ENCODE data around the gene EPB41. TPM values are rescaled to one million over a fixed set of nuclear protein-coding genes. Genes with fewer than 3 reads are reported as not detected.
A peak's percentile ranks its signal among the peaks of the same experiment; 100 is the strongest.

EPB41 gene
- total and polyA plus RNA-seq, 2 experiments from 2014 or later: 13.2 to 60.8 TPM

GRCh38 chr1:28971980-28972771 lies 57.8 kb downstream of the EPB41 start:
- peak; percentile 23 for DNase-seq (ENCODE audit: low spot score)
- Histone ChIP-seq H3K9me3 (ENCODE audit: low read depth) (no peaks in the 10 kb centered on the region), H3K9me2 (replicated peaks; ENCODE audit: insufficient read depth) (no peaks in the 10 kb centered on the region), H3K27ac (peak overlapping the region; percentile 67), H2AFZ (no peak overlapping the region), H3K4me3 (no peak overlapping the region), H4K20me1 (ENCODE audit: insufficient read depth, poor library complexity, severe bottlenecking) (no peaks in the 10 kb centered on the region), H3K27me3 (no peaks in the 10 kb centered on the region), H3K4me2 (no peak overlapping the region), H3K79me2 (peaks cover 52% of the 10 kb centered on the region), H3K4me1 (ENCODE audit: insufficient read depth) (peaks cover 21% of the 10 kb centered on the region), H3K36me3 (replicated peaks; ENCODE audit: insufficient read depth, low read depth) (no peaks in the 10 kb centered on the region)
- 88% methylated on average over 9 of the region's 9 CpGs for WGBS (ENCODE audit: low lambda C conversion rate, missing lambda C conversion rate)
- no peak for TF ChIP-seq EZH2 (IDR thresholded peaks at IDR 0.05; ENCODE audit: borderline replicate concordance)
- TF ChIP-seq CTCF (IDR thresholded peaks at IDR 0.05; ENCODE audit: poor library complexity): no peak
- TF ChIP-seq EZH2phosphoT487 (IDR thresholded peaks at IDR 0.05; ENCODE audit: low read depth, severe bottlenecking, unreplicated experiment): no peak

GRCh38 chr1:28973596-28974421 lies 59.4 kb downstream of the EPB41 start:
- H2AFZ ChIP-seq: no peak overlapping the region
- H3K9me3 ChIP-seq (ENCODE audit: low read depth): no peaks in the 10 kb centered on the region
- no peaks in the 10 kb centered on the region for H4K20me1 ChIP-seq (ENCODE audit: insufficient read depth, poor library complexity, severe bottlenecking)
- H3K36me3 ChIP-seq (replicated peaks; ENCODE audit: insufficient read depth, low read depth): no peaks in the 10 kb centered on the region
- H3K79me2 ChIP-seq: peaks cover 58% of the 10 kb centered on the region
- H3K27ac ChIP-seq: peak overlapping the region; percentile 67
- DNase-seq (ENCODE audit: low spot score): no peak
- peaks cover 21% of the 10 kb centered on the region for H3K4me1 ChIP-seq (ENCODE audit: insufficient read depth)
- 34% methylated on average over 3 of the region's 3 CpGs for WGBS (ENCODE audit: low lambda C conversion rate, missing lambda C conversion rate)
- H3K4me3 ChIP-seq: no peak overlapping the region
- TF ChIP-seq CTCF (IDR thresholded peaks at IDR 0.05; ENCODE audit: poor library complexity): no peak
- no peak for TF ChIP-seq EZH2 (IDR thresholded peaks at IDR 0.05; ENCODE audit: borderline replicate concordance)
- TF ChIP-seq EZH2phosphoT487 (IDR thresholded peaks at IDR 0.05; ENCODE audit: low read depth, severe bottlenecking, unreplicated experiment): no peak
- no peaks in the 10 kb centered on the region for H3K27me3 ChIP-seq
- H3K9me2 ChIP-seq (replicated peaks; ENCODE audit: insufficient read depth): no peaks in the 10 kb centered on the region
- peak overlapping the region; percentile 47 for H3K4me2 ChIP-seq

GRCh38 chr1:28974432-28974831 lies 60.1 kb downstream of the EPB41 start:
- Histone ChIP-seq H3K79me2 (peaks cover 55% of the 10 kb centered on the region), H3K4me2 (peak overlapping the region; percentile 47), H3K27me3 (no peaks in the 10 kb centered on the region), H3K4me3 (no peak overlapping the region), H3K9me3 (ENCODE audit: low read depth) (no peaks in the 10 kb centered on the region), H3K27ac (peak overlapping the region; percentile 67), H3K9me2 (replicated peaks; ENCODE audit: insufficient read depth) (no peaks in the 10 kb centered on the region), H3K4me1 (ENCODE audit: insufficient read depth) (peaks cover 21% of the 10 kb centered on the region), H2AFZ (no peak overlapping the region), H3K36me3 (replicated peaks; ENCODE audit: insufficient read depth, low read depth) (no peaks in the 10 kb centered on the region), H4K20me1 (ENCODE audit: insufficient read depth, poor library complexity, severe bottlenecking) (no peaks in the 10 kb centered on the region)
- no peak for TF ChIP-seq EZH2phosphoT487 (IDR thresholded peaks at IDR 0.05; ENCODE audit: low read depth, severe bottlenecking, unreplicated experiment)
- TF ChIP-seq CTCF (IDR thresholded peaks at IDR 0.05; ENCODE audit: poor library complexity): no peak
- no peak for TF ChIP-seq EZH2 (IDR thresholded peaks at IDR 0.05; ENCODE audit: borderline replicate concordance)
- no peak for DNase-seq (ENCODE audit: low spot score)
- 64% methylated on average over 2 of the region's 2 CpGs for WGBS (ENCODE audit: low lambda C conversion rate, missing lambda C conversion rate)

All from hepatocyte (in vitro differentiated cells).